Stimulated activated CD8-positive, alpha-beta memory T cell treated with anti-CD3 and anti-CD28 coated beads, Interleukin-15, amount 100 ng/mL, for 4 hours (primary cell): Measurements from ENCODE around the gene PDLIM5.
"Not testable (repeated sequence)": the region's sequence is repeated elsewhere in the genome, so short reads cannot be mapped to it uniquely, and the experiment has no call there.

Experiments used
- DNase-seq, 2 donors: peaks; one replicate each; pipeline ENCODE4 v3.0.0-alpha.2; 2020; ENCODE audit warnings: low read depth in 2 of 2

Gene PDLIM5

DNA sequence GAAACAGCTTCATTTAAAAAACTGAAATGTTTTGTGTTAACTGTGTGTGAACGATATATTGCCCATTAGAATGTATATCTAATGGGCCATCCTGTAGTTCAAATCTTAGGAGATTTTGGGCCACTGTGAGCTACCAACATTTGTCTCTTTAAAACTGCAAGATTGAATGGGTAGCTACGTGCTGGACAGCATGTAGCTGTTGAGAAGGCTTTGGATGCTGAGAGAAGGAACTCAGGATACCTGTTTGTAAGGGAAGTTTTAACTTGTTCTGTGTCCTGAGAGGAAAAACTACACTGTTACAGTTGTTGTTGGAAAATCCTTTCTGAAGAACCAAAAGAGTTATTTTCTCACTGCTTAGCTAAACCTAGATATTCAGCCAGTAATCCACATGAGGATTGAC is 45.9 kb downstream of the PDLIM5 start:
- DNase-seq = no peak

DNA sequence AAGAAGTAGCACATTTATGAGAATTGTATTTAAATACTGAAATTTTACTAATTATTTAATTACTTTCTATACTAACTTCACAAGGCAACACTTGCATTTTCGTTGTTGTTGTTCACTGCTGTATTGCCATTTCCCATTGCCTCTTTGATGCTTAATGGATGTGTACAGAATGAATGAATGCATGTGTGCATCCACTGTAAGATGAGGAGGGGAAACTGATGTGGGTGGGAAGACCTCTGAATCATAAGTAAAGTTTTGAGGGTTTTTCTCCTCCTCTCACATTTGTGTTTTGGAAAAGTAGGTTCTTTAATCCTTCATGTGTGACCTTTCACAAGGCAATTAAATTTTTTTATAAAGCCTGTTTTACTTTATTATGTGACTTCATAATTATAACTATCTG is 46.8 kb downstream of the PDLIM5 start:
- no peak for DNase-seq

DNA sequence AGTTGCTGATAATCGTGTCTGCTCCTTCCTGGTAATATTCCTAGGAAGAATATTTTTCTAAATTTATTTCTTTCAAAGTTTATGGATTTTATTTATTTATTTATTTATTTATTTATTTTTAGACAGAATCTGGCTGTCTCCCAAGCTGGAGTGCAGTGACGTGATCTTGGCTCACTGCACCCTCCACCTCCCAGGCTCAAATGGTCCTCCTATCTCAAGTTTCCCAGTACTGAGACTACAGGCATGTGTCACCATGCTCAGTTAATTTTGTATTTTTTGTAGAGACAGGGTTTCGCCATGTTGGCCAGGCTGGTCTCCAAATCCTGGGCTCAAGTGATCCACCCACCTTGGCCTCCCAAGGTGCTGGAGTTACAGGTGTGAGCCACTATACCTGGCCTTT is 48.9 kb downstream of the PDLIM5 start:
- DNase-seq = no peak

DNA sequence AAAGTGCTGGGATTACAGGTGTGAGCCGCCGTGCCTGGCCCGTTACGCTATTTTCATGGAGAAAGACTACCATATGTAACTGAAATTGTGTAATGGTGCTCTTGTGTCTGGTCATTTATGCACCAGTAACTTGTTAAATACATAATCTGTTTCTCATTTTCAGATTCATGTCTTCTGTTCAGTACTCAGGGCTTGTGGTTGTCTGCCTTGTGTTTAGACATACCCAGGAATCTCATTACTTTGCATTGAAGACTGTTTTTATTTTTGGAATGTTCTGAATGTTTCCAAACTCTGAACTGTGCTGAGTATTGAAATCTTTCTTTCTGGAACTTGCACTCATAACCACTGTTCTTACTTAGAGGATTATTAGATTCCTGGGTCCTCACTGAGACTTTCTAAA is 52.8 kb downstream of the PDLIM5 start:
- no peak for DNase-seq

DNA sequence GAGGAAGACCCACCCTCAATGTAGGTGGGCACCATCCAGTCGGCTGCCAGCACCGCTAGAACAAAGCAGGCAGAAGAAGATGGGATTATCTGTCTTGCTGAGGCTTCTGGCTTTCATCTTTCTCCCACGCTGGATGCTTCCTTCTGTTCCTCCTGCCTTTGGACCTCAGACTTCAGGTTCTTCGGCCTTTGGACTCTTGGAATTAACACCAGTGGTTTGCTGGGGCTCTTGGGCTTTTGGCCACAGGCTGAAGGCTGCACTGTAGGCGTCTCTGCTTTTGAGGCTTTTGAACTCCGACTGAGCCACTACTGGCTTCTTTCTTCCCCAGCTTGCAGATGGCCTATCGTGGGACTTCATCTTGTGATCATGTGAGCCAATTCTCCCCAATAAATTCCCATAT is 55.1 kb downstream of the PDLIM5 start:
- DNase-seq = no peak

DNA sequence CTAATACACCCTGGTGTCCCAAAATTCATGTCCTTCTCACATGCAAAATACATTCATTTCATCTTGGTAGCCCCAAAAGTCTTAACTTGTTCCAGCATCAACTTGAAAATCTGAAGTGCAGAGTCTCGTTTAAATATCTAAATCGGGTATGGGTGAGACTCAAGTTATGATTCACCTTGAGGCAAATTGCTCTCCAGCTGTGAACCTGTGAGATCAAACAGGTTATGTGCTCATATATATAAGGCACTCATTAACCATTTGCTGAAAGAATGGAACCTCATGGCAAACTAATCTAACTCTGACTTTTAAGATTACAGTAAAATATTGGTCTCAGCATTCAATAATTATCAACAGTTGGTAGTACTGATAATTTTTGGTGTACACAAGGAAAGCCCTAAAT is 55.5 kb downstream of the PDLIM5 start:
- no peak for DNase-seq

DNA sequence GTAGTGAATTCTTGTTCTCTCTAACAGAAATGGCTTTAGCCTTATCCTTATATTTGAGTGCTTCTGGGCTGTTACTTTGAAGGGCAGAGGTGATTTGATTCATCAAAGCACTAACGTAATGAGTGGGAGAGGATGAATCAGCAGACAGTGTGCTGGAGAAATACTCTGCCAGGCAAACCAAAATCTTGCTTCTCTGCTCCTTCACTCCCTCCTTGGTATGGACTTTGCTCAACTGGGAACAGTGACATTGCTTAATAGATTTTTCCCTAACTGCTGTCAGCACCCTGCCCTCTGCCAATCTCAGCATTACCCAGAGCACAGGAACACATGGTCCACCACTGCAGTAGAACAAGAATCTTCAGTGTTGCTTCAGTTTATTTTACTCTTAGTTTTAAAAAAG is 56.0 kb downstream of the PDLIM5 start:
- DNase-seq = no peak

DNA sequence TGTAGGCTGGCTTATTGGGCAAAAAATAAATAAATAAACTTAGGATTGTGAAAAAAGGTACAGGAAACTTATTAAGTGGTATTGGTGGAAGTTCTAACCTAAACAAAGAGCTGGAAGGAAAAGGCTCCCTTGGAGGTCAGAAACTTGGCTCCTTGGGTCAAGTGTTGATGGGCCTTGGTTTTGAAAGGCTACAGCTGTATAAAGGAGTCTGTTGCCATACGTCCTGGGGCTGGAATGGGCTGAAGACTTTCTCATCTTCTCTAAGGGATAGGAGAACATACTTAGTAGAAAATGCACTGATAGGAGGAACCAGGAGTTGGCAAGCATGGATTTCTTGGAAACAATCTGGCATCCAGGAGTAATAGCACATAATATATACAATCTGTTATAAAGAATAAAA is 56.6 kb downstream of the PDLIM5 start:
- DNase-seq = no peak

DNA sequence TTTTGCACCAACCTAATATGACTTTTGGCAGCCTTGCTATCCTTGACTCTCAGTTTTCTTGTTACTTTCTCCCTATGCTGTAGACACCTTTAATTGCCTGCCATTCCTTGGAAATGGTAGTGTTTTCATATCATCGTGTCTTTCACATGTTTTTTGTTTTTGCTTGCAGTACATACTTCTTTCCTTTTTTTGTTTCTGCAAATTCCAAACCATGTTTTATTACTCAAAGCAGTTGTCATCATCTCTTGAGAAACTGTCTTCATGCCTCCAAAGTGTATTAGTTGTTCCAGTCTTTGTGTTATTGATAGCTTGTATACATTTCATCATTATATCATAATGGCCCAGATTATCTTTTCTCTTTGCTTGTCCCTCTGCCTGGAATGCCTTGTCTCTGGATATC is 57.1 kb downstream of the PDLIM5 start:
- no peak for DNase-seq

DNA sequence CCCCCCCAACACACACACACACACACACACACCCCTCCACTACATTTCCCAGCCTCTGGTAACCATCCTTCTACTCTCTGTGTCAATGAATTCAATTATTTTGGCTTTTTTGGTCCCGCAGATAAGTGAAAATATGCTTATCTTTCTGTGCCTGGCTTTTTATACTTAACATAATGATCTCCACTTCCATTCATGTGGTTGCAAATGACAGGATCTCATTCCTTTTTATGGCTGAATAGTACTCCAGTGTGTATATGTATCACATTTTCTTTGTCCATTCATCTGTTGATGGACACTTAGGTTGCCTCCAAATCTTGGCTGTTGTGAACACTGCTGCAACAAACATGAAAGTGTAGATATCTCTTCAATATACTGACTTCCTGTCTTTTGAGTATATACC is 59.8 kb downstream of the PDLIM5 start:
- DNase-seq = no peak

DNA sequence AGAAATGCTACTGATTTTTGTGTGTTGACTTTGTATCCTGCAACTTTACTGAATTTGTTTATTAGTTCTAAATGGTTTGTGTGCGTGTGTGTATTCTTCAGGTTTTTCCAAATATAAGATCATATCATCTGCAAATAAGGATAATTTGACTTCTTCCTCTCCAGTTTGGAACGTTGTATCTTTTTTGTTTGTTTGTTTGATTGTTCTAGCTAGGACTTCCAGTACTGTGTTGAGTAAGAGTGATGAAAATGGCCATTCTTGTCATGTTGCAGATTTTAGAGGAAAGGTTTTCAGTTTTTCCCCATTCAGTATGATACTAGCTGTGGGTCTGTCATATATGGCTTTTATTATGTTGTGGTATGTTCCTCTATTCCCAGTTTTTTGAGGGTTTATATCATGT is 61.8 kb downstream of the PDLIM5 start:
- not testable (repeated sequence) for DNase-seq

DNA sequence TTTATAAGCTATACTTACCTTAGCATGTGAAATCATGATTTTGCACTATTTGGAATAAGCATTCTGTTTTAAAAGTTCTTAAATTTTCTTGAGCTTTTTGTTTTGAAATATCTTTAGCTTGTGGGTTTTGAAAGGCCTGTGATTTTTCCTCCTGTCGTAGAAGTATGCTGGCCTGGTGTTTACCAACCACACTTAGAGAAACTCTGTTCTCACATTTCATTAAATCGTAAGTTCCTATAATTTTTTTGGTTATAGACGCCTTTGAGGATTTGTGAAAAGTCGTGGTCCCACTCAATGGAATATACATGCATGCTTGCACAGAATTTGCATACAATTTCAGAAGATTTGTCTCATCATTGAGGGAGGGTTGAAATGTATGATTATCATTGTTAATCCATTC is 63.6 kb downstream of the PDLIM5 start:
- no peak for DNase-seq

DNA sequence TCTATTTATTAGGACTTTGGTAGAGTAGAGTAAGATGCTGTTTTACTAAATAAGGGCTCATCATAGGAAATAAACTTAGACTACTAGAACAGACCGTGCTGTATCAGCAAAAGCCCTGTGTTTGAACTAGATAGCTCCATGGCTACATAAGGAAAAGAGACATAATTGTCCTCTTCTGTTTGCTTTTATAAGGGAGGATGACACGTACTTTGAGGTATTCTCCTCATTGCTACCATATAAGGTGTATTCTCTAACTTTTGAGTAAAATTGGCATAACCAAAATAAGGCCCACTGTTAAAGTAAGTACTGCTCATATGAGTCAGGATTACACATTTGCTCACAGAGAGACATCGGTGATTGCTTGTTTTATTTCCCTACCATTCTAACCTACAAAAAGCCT is 64.3 kb downstream of the PDLIM5 start:
- DNase-seq = no peak

DNA sequence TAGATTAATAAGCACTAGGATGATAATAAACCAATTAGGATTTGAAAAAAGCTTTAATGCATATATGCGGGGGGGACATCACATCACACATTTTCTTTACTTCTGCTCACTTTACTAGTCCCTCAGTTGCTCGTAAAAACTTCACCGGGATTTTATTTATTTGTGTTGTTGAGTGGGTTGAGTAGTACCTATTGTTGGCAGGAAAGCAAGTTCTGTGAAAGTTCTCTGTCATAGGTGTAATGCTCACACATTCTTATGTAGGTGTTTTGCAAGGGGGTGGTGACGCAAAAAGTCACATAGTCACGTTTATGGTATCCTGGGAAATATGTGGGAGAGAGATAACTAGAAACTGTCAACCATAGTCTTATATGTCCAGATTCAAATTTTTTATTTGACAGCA is 65.3 kb downstream of the PDLIM5 start:
- DNase-seq = no peak

DNA sequence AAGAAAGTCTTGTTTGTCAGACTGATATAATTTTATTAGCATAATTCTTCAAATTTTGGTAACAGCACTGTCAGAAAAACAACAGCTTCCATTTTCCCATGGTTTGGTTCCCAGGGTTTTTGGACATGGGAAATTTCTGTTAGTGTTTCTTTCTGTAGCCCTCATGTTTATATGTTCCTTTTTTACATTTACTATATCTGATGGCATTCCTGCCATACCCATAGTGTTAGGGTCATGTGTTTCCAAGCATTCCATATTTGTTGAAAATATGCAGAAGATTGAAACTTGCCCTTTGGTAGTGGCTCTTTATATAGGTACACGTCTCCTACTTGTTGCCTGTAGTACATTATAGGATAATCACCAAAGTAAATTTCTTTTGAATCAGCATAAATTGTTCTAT is 65.8 kb downstream of the PDLIM5 start:
- no peak for DNase-seq

DNA sequence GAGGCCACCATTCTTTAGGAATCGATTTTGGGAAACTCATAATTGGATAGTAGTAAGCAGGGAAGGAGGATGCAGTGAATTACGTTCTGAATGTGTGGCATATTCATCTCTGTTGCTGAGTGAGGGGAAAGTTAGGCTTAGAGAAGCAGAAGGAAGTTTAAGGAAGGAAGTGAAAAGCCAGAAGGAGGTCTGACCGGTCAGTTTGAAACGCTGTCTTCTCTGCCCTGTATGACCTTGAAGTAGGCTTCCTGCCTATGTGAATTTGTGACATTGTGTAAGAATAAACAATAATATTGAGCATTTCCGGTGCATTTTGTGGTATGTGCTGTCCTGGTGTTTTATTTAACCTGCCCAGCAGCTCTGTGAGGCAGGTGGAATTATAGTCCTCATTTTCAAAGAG is 67.3 kb downstream of the PDLIM5 start:
- DNase-seq = no peak

DNA sequence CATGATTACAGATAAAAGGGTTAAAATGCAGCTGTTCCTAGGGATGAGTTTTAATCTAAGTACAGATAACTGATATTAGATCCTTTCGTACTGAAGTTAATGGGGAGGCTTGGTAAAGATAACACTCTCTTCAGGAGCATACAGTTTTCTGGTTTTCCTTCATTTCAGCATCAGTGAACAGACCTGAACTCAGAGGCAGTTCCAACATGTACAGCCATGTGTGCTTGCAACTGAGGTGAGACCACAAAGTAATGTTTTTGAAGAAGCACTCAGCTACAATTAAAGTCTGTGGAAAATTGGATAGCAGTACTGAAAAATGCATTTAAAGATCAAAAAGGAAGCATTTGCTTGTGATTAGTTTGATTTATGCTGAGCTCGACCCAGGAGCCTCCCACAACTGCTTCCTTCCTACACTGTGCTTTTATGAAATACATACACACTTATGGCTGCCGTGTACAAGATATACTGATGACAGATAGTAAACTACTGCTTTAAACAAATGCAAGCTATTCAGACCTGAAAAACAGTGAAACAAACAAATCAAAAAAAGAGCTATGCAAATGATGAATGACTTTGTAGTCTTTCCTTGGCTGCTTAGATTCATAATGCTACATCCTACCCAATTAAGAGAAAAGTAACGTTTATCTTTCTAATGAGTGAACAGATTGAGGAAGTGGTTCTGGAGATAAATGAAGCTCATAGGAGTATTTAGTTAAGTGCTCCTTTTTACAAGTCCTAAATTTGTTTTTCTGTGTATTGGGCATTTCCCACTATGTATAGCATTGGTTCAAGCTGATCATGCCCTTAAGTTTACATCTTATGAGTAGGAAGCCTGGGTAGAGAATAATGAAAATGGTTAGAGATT is 68.4 kb downstream of the PDLIM5 start:
- no peak for DNase-seq

DNA sequence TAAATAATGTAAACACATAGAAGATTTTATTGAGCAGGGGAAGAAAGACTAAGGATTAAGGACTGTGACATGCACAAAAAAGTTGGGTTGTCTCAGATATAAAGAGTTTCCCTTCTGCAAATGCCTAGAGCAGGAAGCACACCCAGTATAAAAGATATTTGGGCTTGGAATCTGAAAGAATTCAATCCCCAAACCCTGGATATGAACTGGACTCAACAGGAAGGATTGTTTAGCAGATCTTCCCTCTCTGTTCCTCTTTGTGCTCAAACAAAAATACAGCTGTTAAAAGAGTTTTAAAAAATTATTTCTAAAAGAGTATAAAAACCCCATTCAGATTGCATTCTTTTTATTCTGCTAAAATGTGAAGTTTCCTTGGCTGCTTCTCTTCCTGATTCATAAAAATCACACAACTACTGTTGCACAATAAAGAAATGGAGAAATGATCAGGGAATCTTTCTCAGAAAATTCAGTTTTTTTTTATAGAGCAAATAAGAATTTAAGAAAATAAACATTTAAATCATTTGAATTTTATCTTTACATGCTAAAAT is 71.4 kb downstream of the PDLIM5 start:
- DNase-seq = no peak

DNA sequence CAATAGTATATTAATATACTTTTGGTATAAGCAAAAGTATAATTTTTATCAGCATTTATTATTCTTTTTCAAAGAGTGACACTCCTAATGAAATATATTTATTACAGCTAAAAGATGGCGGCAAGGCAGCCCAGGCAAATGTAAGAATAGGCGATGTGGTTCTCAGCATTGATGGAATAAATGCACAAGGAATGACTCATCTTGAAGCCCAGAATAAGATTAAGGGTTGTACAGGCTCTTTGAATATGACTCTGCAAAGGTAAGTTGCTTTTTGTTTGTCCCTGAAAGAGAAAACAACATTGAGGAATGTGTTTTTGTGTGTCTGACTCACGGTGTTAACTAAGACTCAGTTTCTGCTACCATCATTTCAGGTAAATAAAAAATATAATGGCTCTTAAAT is 71.9 kb downstream of the PDLIM5 start:
- no peak for DNase-seq

DNA sequence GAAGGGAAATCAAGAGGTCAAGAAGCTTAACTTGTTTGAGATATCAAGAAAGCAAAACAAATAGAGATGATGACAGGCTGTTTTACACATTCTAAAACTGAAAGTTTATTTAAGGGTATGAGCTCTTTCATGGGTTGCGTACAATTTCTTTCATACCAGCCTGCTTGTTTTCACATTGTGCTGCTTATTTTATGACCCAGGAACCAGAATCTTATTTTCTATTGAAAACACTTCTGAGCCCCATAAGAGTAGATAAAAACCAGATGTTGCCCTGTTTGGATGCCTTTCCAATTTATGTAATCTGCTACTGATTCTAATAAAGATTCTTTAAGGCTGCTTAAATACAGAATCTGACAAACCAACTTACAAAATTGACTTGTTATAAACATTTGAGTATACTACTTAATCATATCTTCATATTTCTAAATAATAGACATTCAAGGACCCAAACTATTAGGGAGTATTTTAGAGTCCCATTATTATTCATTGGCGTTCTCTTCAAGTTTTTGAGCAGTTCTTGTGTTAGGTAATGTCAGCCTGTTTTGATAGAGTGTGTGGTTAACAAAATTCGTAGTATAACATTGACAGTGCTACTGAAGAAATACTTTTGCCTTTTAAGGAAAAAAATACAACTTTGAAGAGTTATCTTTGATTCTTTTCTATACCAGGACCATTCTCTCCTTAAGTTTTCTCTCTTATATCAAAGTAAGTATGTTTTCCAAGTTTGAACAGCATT is 74.4 kb downstream of the PDLIM5 start:
- no peak for DNase-seq

DNA sequence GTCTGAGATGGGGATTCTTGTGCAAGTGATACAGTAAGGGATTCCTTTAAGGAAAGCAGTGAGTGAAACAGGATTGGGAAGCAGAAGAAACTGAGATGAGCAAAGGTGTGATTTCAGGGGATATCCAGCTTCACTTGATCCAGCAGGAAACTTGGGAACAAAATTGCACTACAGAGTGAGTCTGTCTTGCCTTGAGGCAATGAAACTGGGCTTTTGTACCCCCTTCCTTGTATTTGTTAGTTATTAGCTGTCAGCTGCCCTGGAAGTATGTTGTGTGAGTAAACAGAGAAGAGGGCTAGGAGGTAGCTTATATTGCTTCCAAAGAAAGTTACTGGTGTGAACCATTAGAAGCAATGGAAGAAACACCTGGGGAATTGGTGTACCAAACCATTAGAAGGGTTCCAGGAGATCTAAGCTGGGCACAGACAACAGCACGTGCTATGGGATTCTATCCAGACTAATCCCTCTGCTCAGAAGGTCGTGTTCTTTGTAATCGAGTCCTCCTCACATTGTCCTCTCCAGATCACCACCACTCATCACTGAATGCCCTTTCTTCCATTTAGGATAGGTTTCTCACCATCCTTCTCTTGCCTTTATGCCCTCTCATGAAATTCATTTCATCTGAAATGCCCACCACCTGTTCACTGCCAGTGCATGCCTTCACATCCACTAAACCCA is 76.0 kb downstream of the PDLIM5 start:
- DNase-seq = no peak

DNA sequence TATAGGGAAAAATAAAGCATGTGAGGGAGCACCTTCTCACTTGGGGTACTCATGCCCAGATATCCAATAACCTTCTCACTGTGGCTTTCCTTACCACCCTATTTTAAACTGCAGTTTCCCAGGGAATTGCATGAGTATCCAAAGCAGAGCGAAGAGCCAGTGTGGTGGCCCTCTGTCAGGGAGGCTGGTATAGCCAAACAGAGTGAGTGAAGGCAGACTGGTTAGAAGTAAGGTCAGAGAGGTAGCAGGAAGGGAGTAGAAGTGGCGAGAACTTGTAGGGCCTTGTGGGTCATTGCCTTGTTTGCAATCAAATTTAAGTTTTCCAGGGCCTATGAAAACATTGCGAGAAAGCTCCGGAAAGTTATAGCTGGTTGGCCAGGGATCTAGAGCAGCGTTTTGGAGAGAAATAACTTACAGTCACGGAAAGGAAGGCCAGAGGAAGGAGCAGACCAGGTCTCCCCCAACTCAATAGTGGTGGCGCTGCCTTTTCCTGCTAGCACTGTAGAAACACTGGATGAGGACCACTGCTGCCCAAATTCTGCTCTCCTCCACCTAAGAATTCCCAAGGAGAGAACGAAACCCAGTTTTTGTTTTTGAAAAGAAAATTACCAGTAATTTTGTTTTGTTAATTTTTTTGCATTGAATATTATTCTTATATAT is 77.2 kb downstream of the PDLIM5 start:
- DNase-seq = no peak
